Activated CD4-positive, alpha-beta T cell treated with anti-CD3 and anti-CD28 coated beads, Interleukin-2, amount 50 U/mL, for 4 hours (primary cell): ENCODE results near the gene PTPRE.
A peak's percentile ranks its signal among the peaks of the same experiment; 100 is the strongest.

Experiments
- DNase-seq, 2 experiments: peaks; one replicate each; pipeline ENCODE4 v3.0.0-alpha.2; 2020

Gene PTPRE

DNA sequence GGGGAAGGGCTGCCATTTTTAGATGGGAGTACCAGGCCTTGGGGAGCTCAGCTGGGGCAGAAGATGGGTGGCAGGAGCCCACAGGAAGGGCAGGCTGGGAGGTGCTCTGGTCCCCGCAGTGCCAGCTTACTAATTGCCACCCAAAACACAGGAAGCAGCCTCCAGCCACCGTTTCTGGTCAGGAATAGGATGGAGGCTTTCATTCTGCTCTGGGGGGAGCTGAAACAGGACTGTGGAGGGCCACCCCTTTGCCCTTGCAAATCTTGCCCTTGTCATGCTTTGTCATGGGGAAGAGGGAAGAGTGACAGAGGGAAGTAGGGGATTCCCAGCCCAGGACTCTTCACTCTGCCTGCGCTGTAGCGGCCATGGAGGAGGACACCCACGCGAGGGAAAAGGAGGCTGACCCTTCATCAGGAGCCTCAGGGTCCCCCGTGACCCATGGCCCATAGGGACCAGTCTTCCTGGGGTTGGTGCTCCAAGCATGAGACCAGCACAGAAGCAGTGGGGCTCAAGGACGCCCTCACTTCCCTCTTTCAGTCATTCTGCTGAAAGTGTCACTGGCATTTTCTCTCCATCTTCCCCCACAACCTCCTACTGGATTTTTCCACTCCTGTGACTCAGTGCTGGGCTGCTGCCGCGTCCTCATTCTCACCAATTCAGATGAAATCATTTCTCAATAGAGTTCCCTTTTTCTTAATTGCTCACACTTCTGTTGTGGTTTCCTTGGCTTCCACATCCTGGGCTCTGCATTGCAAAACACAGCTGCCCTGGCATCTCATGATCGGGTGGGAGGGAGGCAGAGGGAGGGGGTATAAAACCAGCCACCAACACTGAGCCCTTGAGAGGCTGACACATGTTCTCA, 157.4 kb downstream of the PTPRE start:
- peak; percentile 73 to 80 for DNase-seq

- DNase-seq, result no peak
These were observed 158.2 kb downstream of the PTPRE start for GRCh38 chr10:128064970-128065580.

- DNase-seq, result no peak
These were observed 159.1 kb downstream of the PTPRE start for GRCh38 chr10:128065881-128066534.

DNA sequence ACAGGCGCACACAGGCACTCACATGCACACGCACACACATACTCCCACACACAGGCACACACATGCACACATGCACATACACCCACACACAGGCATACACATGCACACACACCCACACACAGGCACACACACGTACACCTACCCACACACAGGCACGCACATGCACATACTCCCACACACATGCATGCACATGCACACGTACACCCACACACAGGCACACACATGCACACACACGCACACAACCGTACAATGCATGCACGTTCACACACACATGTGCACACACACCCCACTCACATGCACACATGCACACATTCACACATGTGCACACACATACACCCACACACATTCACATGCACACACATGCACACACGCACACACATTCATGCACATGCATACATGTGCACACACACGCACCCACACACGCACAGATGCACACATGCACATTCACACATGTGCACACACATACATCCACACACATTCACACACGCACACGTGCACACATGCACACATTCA, 160.0 kb downstream of the PTPRE start:
- no peak for DNase-seq

DNA sequence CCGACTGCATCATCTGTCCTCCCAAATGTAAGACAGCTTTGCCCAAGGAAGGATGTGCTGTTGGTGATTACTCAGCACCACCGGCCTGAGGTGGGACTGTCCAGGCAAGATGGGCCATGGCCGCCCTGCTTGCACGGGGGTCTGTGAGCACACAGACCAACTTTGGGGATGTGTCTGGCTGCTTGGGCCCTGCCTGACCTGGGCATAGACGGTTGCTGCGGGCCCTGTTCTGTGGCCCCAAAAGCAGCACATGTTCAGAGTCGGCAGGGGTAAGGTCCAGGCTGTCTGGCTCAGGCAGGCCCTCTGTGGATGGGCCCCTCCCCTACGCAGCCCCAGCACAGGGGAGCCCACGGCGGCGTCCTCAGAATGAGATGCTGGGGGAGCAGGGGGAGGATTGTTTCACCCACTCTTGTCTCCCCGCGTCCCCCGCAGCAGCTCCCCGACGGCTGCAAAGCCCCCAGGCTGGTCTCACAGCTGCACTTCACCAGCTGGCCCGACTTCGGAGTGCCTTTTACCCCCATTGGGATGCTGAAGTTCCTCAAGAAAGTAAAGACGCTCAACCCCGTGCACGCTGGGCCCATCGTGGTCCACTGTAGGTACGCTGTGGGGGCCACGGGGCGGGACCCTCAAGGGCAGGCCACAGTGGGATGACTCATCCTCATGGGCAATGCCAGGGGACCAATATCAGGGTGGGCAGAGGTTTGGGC, 160.9 kb downstream of the PTPRE start:
- DNase-seq, result no peak

GRCh38 chr10:128068398-128069285, 161.7 kb downstream of the PTPRE start:
- DNase-seq, result no peak

GRCh38 chr10:128069351-128070051, 162.6 kb downstream of the PTPRE start:
- peak; percentile 79 to 80 for DNase-seq

DNA sequence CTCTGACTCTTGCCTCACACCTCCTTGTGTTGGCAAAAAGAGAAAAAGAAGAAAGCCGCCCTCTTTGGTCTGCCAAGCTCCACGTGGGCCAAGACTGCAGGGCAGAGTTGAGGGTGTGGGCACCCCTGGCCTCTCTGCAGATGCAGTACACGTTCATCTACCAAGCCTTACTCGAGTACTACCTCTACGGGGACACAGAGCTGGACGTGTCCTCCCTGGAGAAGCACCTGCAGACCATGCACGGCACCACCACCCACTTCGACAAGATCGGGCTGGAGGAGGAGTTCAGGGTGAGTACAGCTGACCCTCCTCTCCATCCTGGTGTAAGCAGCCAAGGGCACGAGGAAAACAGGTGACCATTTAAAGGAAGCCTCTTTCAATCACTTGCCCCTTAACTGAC, 163.3 kb downstream of the PTPRE start:
- DNase-seq, result no peak

DNA sequence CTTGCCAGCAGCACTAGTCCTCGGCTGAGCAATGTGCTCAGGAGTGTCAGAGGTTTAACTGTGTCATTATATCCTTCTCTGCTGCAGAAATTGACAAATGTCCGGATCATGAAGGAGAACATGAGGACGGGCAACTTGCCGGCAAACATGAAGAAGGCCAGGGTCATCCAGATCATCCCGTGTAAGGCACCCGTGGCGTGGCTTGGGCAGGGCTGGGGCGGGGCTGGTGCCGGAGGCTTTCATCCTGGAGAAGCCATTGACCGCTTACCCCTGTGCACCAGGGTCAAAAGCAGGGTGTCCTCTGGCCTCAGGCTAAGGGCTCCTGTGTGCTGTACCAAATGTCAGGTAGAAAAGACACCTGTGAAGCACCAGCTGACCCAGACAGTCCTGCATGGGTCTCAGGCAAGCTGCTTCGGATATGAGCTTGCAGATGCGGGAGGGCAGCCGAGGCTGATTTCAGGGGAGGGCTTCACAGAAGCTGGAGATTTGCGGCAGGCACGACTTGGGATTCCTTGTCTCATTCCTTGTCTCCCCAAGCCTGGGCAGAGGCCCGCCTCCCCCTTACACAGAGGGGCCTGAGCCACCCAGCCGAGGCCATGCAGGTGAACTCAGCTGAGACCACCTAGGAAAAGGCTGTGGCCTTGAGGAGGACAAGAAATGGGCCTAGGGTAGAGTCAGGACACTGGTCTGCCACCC, 164.0 kb downstream of the PTPRE start:
- no peak for DNase-seq

GRCh38 chr10:128071417-128071782, 164.5 kb downstream of the PTPRE start:
- DNase-seq, result no peak

DNA sequence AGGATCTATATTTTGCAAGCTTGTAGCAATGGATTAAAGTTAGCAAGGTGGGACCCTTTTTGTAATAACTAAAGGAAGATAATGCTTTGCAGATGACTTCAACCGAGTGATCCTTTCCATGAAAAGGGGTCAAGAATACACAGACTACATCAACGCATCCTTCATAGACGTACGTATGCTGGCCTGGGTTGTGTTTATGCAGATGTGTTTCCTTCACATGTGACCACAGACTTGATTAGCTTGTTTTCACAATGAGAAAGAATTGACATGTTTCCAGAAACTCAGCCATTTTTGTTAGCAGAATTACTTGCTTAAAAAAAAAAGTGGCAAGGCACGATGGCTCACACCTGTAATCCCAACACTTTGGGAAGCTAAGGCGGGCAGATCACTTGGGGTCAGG, 165.1 kb downstream of the PTPRE start:
- no peak for DNase-seq

- DNase-seq, result no peak
These were observed 166.2 kb downstream of the PTPRE start for GRCh38 chr10:128072941-128073645.

- DNase-seq, result no peak
These were observed 167.0 kb downstream of the PTPRE start for GRCh38 chr10:128073890-128074289.

DNA sequence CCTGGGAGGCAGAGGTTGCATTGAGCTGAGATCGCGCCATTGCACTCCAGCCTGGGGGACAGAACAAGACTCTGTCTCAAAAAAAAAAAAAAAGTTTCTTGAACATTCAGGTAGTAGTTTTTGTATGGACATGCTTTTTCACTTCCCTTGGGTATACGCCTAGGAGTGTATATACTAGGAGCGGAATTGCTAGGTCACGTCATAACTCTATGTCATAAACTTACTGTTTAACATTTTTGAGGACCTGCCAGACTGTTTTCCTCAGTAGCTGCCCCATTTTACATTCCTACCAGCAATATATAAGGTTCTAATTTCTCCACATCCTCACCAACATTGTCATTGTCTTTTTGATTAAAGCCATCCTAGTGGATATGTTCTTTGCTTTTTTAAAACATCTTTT, 167.7 kb downstream of the PTPRE start:
- no peak for DNase-seq

- no peak for DNase-seq
These were observed 170.4 kb downstream of the PTPRE start for GRCh38 chr10:128077155-128077875.

- peak in 1 of 2 experiments; percentile 30 for DNase-seq
These were observed 171.4 kb downstream of the PTPRE start for GRCh38 chr10:128078136-128078969.

- no peak for DNase-seq
These were observed 173.3 kb downstream of the PTPRE start for GRCh38 chr10:128080231-128080630.

DNA sequence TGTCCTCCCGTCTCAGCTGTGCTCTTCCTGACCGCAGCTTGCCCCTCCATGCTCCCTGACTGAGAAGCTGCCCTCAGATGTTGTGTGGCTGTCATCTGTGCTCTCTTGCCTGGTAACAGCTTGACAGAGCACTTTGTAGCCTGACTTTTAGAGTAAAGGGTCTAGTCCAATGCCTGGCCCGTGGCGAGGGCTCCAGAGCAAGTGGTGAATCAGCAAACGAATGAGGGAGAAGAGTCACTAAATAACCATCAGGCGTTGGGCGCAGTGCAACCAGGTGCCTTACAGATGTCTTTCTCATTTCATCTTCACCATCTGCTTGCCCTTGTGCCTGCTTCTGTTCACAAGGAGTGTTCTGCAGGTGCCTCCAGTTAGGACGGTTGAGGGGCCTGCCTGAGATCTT, 173.7 kb downstream of the PTPRE start:
- no peak for DNase-seq
